Hepatocyte (in vitro differentiated cells): Measurements from ENCODE around the gene CHSY1. TPM values are rescaled to one million over a fixed set of nuclear protein-coding genes. Genes with fewer than 3 reads are reported as not detected.

Experiments
- DNase-seq: peaks from one replicate; pipeline ENCODE4 v3.0.0-alpha.2; 2016; ENCODE audit warnings: low spot score
- H2AFZ ChIP-seq: fragments of 200-600 bp; sonication (generic); 2 replicates; pipeline ENCODE4 v1.6.0; 2016; ENCODE audit warnings: antibody characterized with exemption, mild to moderate bottlenecking
- H3K27ac ChIP-seq: fragments of 200-600 bp; sonication (generic); 2 replicates; pipeline ENCODE4 v1.5.1; 2016; ENCODE audit warnings: mild to moderate bottlenecking
- H3K27me3 ChIP-seq: fragments of 200-600 bp; sonication (generic); 2 replicates; pipeline ENCODE4 v1.6.1; 2016
- H3K36me3 ChIP-seq: fragments of 200-600 bp; sonication (generic); replicated peaks from 2 replicates; pipeline ENCODE4 v1.5.1; 2016; ENCODE audit warnings: low read depth; ENCODE audit not compliant: insufficient read depth
- H3K4me1 ChIP-seq: fragments of 200-600 bp; sonication (generic); 2 replicates; pipeline ENCODE4 v1.5.1; 2016; ENCODE audit warnings: mild to moderate bottlenecking, moderate library complexity; ENCODE audit not compliant: insufficient read depth
- H3K4me2 ChIP-seq: fragments of 200-600 bp; sonication (generic); 2 replicates; pipeline ENCODE4 v1.6.0; 2016
- H3K4me3 ChIP-seq: fragments of 200-600 bp; sonication (generic); 2 replicates; pipeline ENCODE4 v1.5.1; 2016; ENCODE audit warnings: mild to moderate bottlenecking
- H3K79me2 ChIP-seq: fragments of 200-600 bp; sonication (generic); 2 replicates; pipeline ENCODE4 v1.6.0; 2017; ENCODE audit warnings: mild to moderate bottlenecking
- H3K9me2 ChIP-seq: fragments of 200-600 bp; sonication (generic); replicated peaks from 2 replicates; pipeline ENCODE4 v1.6.0; 2017; ENCODE audit warnings: mild to moderate bottlenecking; ENCODE audit not compliant: insufficient read depth
- H3K9me3 ChIP-seq: fragments of 200-600 bp; sonication (generic); 2 replicates; pipeline ENCODE4 v1.5.1; 2016; ENCODE audit warnings: low read depth, mild to moderate bottlenecking
- H4K20me1 ChIP-seq: fragments of 200-600 bp; sonication (generic); 2 replicates; pipeline ENCODE4 v1.6.0; 2016; ENCODE audit warnings: mild to moderate bottlenecking; ENCODE audit not compliant: insufficient read depth, poor library complexity, severe bottlenecking
- EZH2 ChIP-seq: fragments of 200-600 bp; sonication (generic); IDR thresholded peaks from 2 replicates; pipeline ENCODE4 v1.6.1; 2016; ENCODE audit warnings: antibody characterized with exemption, mild to moderate bottlenecking, borderline replicate concordance
- EZH2phosphoT487 ChIP-seq: fragments of 200-600 bp; sonication (generic); IDR thresholded peaks from one replicate; pipeline ENCODE4 v1.6.1; 2018; ENCODE audit warnings: antibody characterized with exemption, mild to moderate bottlenecking, low read depth, moderate library complexity; ENCODE audit not compliant: unreplicated experiment, severe bottlenecking
- WGBS: methylation state at CpG from one replicate; pipeline ENCODE4 v1.1.6; 2016; ENCODE audit warnings: low lambda C conversion rate; ENCODE audit errors: missing lambda C conversion rate; 5-methylcytosine and 5-hydroxymethylcytosine counted together
- polyA plus RNA-seq: library from polyadenylated mRNA; unstranded; fragments of >200 nt; fragmentation: Nextera tagmentation; extraction: Ambion mirVana; gene quantifications from 2 replicates; pipeline ENCODE4 v1.2.1, GENCODE V29; 2016
- total RNA-seq: library from RNA; depleted of rRNA; stranded (reverse); fragments of >200 nt; gene quantifications from 2 replicates; pipeline ENCODE4 v1.2.3, GENCODE V29; 2014
- TF ChIP-seq, protein P1 (sequence below): fragments of 200-600 bp; sonication (generic); IDR thresholded peaks from 2 replicates; pipeline ENCODE4 v1.5.1; 2016; ENCODE audit warnings: antibody characterized with exemption, mild to moderate bottlenecking; ENCODE audit not compliant: poor library complexity

Gene CHSY1
- total and polyA plus RNA-seq, 2 experiments from 2014 or later: 22.5 to 27.8 TPM

DNA sequence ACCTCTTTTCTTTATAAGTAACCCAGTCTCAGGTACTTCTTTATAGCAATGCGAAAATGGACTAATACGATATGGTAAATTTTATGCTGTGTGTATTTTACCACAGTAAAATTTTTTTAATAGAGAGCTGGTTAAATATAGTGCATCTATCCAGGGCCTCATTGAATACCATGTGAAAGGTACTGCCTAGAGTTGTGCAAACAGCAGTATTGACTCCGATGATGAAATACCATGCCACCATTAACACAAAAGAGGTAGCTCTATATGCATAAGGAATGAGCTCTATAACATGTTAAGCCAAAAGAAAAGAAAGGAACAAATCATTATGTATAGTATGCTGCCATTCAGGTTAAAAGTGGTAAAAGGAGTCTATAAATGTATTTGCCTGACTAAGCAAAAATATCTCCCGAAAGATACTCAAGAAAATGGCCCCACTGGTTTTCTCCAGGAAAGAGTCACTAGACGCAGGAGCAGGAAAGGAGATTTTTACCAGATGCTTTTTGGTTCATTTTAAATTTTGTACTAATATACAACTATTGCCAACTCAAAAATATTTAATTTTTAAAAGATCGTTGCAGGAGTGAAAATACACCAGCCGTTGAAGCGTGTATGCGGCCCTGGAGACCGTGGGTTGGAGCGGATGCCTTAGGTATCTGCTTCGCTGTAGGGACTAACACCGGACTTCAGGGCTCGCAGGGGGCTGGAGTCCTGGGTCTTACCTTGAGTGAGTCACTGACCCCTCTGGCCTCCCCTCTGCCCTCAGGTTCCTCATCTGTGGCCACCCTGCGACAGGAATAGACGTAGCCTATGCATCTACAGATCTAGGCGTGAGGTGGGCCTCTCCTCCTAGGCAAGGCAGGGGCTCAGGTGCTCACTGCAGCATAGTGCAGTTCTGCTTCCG lies 120.1 kb downstream of the CHSY1 start:
- H3K36me3 ChIP-seq: no peaks in the 10 kb centered on the region
- H3K9me2 ChIP-seq: no peaks in the 10 kb centered on the region
- peaks cover 10% of the 10 kb centered on the region for H3K4me1 ChIP-seq
- H3K4me3 ChIP-seq: no peak overlapping the region
- no peak for TF ChIP-seq EZH2
- TF ChIP-seq, protein P1, sequence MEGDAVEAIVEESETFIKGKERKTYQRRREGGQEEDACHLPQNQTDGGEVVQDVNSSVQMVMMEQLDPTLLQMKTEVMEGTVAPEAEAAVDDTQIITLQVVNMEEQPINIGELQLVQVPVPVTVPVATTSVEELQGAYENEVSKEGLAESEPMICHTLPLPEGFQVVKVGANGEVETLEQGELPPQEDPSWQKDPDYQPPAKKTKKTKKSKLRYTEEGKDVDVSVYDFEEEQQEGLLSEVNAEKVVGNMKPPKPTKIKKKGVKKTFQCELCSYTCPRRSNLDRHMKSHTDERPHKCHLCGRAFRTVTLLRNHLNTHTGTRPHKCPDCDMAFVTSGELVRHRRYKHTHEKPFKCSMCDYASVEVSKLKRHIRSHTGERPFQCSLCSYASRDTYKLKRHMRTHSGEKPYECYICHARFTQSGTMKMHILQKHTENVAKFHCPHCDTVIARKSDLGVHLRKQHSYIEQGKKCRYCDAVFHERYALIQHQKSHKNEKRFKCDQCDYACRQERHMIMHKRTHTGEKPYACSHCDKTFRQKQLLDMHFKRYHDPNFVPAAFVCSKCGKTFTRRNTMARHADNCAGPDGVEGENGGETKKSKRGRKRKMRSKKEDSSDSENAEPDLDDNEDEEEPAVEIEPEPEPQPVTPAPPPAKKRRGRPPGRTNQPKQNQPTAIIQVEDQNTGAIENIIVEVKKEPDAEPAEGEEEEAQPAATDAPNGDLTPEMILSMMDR: no peak
- TF ChIP-seq EZH2phosphoT487: no peak
- no peak for DNase-seq
- no peak overlapping the region for H3K4me2 ChIP-seq
- WGBS: 92% methylated on average over 18 of the region's 18 CpGs
- H3K79me2 ChIP-seq: no peaks in the 10 kb centered on the region
- H4K20me1 ChIP-seq: no peaks in the 10 kb centered on the region
- no peaks in the 10 kb centered on the region for H3K9me3 ChIP-seq
- H2AFZ ChIP-seq: no peak overlapping the region
- H3K27ac ChIP-seq: no peak overlapping the region
- H3K27me3 ChIP-seq: no peaks in the 10 kb centered on the region

DNA sequence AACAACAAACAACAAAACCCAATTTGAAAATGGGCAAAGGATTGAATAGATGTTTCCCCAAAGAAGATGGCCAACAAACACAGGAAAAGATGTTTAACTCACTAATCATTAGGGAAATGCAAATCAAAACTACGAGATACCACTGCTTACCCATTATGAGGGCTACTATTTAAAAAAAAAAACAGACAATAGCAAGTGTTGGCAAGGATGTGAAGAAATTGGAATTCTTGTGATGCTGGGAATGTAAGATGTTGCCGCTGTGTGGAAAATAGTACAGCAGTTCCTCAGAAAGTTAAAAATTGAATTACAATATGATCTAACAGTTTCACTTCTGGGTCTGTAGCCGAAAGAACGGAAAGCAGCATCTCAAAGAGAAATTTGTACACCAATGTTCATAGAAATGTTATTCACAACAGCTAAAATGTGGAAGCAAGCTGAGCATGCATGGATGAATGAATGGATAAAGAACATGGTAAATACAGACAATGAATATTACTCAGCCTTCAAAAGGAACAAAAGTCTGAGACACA lies 121.9 kb downstream of the CHSY1 start:
- no peaks in the 10 kb centered on the region for H3K36me3 ChIP-seq
- no peak overlapping the region for H3K4me2 ChIP-seq
- H3K27ac ChIP-seq: no peak overlapping the region
- H3K4me3 ChIP-seq: no peak overlapping the region
- H3K79me2 ChIP-seq: no peaks in the 10 kb centered on the region
- 98% methylated on average over 4 of the region's 4 CpGs for WGBS
- TF ChIP-seq EZH2phosphoT487 (no peak), EZH2 (no peak)
- TF ChIP-seq, protein P1: no peak
- no peak for DNase-seq
- H4K20me1 ChIP-seq: no peaks in the 10 kb centered on the region
- H3K4me1 ChIP-seq: peaks cover 14% of the 10 kb centered on the region
- no peaks in the 10 kb centered on the region for H3K9me2 ChIP-seq
- H3K9me3 ChIP-seq: no peaks in the 10 kb centered on the region
- H2AFZ ChIP-seq: no peak overlapping the region
- no peaks in the 10 kb centered on the region for H3K27me3 ChIP-seq

- 77% methylated on average over 18 of the region's 18 CpGs for WGBS
- peaks cover 14% of the 10 kb centered on the region for H3K4me1 ChIP-seq
- H2AFZ ChIP-seq: no peak overlapping the region
- peak; percentile 34 for DNase-seq
- H3K9me3 ChIP-seq: no peaks in the 10 kb centered on the region
- no peak for TF ChIP-seq EZH2
- TF ChIP-seq EZH2phosphoT487: no peak
- TF ChIP-seq, protein P1: no peak
- H3K4me2 ChIP-seq: no peak overlapping the region
- no peaks in the 10 kb centered on the region for H3K36me3 ChIP-seq
- H4K20me1 ChIP-seq: no peaks in the 10 kb centered on the region
- H3K9me2 ChIP-seq: no peaks in the 10 kb centered on the region
- no peak overlapping the region for H3K4me3 ChIP-seq
- no peaks in the 10 kb centered on the region for H3K79me2 ChIP-seq
- H3K27ac ChIP-seq: peak overlapping the region; percentile 95
- H3K27me3 ChIP-seq: no peaks in the 10 kb centered on the region
Measured at GRCh38 chr15:101128221-101129015, 123.4 kb downstream of the CHSY1 start.
